ENCODE results near the gene ASTN1. TPM values are rescaled to one million over a fixed set of nuclear protein-coding genes. Genes with fewer than 3 reads are reported as not detected.

ASTN1 gene
- total RNA-seq, 2 experiments from 2014 or later = not detected

- Histone ChIP-seq H2AFZ (ENCODE audit: low read length) (no peak overlapping the region), H3K4me1 (ENCODE audit: insufficient read depth, low read length, poor library complexity, severe bottlenecking) (no peaks in the 10 kb centered on the region), H3K4me3 (ENCODE audit: low read depth, low read length, poor library complexity, severe bottlenecking) (no peak overlapping the region), H3K36me3 (ENCODE audit: insufficient read depth, low read length) (no peaks in the 10 kb centered on the region), H3K79me2 (ENCODE audit: insufficient read depth, low read depth, low read length) (no peaks in the 10 kb centered on the region), H4K20me1 (ENCODE audit: insufficient read depth, low read length) (no peaks in the 10 kb centered on the region), H3K4me2 (ENCODE audit: low read length) (no peak overlapping the region), H3K9me3 (ENCODE audit: low read length) (no peaks in the 10 kb centered on the region), H3K9me2 (ENCODE audit: insufficient read depth, low read length) (no peaks in the 10 kb centered on the region), H3K27ac (ENCODE audit: low read depth, low read length, poor library complexity, severe bottlenecking) (no peak overlapping the region)
- DNase-seq (ENCODE audit: low spot score) = no peak
- ChIA-PET POLR2A (no interaction called here), CTCF (ENCODE audit: unreplicated experiment) (no interaction called here)
- no TSS peak for BruUV-seq (replicated peaks)
- intact Hi-C loops (cut with micrococcal nuclease; ENCODE audit: unreplicated experiment) = no loop called here
- no peak for TF ChIP-seq EZH2phosphoT487 (IDR thresholded peaks at IDR 0.05; ENCODE audit: borderline replicate concordance, low read depth, low read length)
- TF ChIP-seq CTCF (conservative IDR thresholded peaks at IDR 0.05; ENCODE audit: low read length) = no peak
These were observed 153.0 kb downstream of the ASTN1 start for GRCh38 chr1:177011508-177011907.

GRCh38 chr1:177010211-177010825, 154.2 kb downstream of the ASTN1 start:
- DNase-seq (ENCODE audit: low spot score) = no peak
- ChIA-PET CTCF (ENCODE audit: unreplicated experiment) (no interaction called here), POLR2A (interaction anchor here (0.6 kb wide), 1 partner anchor 1234 kb away, joined by 3 read pairs; no protein-coding TSS in a partner anchor)
- Histone ChIP-seq H3K36me3 (ENCODE audit: insufficient read depth, low read length) (no peaks in the 10 kb centered on the region), H3K4me2 (ENCODE audit: low read length) (no peak overlapping the region), H3K9me2 (ENCODE audit: insufficient read depth, low read length) (no peaks in the 10 kb centered on the region), H3K27ac (ENCODE audit: low read depth, low read length, poor library complexity, severe bottlenecking) (no peak overlapping the region), H3K9me3 (ENCODE audit: low read length) (no peaks in the 10 kb centered on the region), H3K4me1 (ENCODE audit: insufficient read depth, low read length, poor library complexity, severe bottlenecking) (no peaks in the 10 kb centered on the region), H2AFZ (ENCODE audit: low read length) (no peak overlapping the region), H3K4me3 (ENCODE audit: low read depth, low read length, poor library complexity, severe bottlenecking) (no peak overlapping the region), H3K79me2 (ENCODE audit: insufficient read depth, low read depth, low read length) (no peaks in the 10 kb centered on the region), H4K20me1 (ENCODE audit: insufficient read depth, low read length) (no peaks in the 10 kb centered on the region)
- TF ChIP-seq CTCF (conservative IDR thresholded peaks at IDR 0.05; ENCODE audit: low read length) = no peak
- no peak for TF ChIP-seq EZH2phosphoT487 (IDR thresholded peaks at IDR 0.05; ENCODE audit: borderline replicate concordance, low read depth, low read length)
- intact Hi-C loops (cut with micrococcal nuclease; ENCODE audit: unreplicated experiment) = no loop called here
- no TSS peak for BruUV-seq (replicated peaks)

- no peaks in the 10 kb centered on the region for H3K9me2 ChIP-seq (ENCODE audit: insufficient read depth, low read length)
- intact Hi-C loops (cut with micrococcal nuclease; ENCODE audit: unreplicated experiment) = no loop called here
- TF ChIP-seq EZH2phosphoT487 (IDR thresholded peaks at IDR 0.05; ENCODE audit: borderline replicate concordance, low read depth, low read length) (no peak), CTCF (conservative IDR thresholded peaks at IDR 0.05; ENCODE audit: low read length) (no peak)
- no TSS peak for BruUV-seq (replicated peaks)
- no peaks in the 10 kb centered on the region for H4K20me1 ChIP-seq (ENCODE audit: insufficient read depth, low read length)
- no peaks in the 10 kb centered on the region for H3K4me1 ChIP-seq (ENCODE audit: insufficient read depth, low read length, poor library complexity, severe bottlenecking)
- H2AFZ ChIP-seq (ENCODE audit: low read length) = no peak overlapping the region
- H3K9me3 ChIP-seq (ENCODE audit: low read length) = no peaks in the 10 kb centered on the region
- no peak for DNase-seq (ENCODE audit: low spot score)
- ChIA-PET CTCF (ENCODE audit: unreplicated experiment) (no interaction called here), POLR2A (interaction anchor here (0.5 kb wide), 1 partner anchor 429 kb away, joined by 3 read pairs; no protein-coding TSS in a partner anchor)
- H3K36me3 ChIP-seq (ENCODE audit: insufficient read depth, low read length) = no peaks in the 10 kb centered on the region
- H3K4me3 ChIP-seq (ENCODE audit: low read depth, low read length, poor library complexity, severe bottlenecking) = no peak overlapping the region
- no peak overlapping the region for H3K27ac ChIP-seq (ENCODE audit: low read depth, low read length, poor library complexity, severe bottlenecking)
- no peak overlapping the region for H3K4me2 ChIP-seq (ENCODE audit: low read length)
- no peaks in the 10 kb centered on the region for H3K79me2 ChIP-seq (ENCODE audit: insufficient read depth, low read depth, low read length)
These were observed 155.9 kb downstream of the ASTN1 start for GRCh38 chr1:177008653-177009052.

Measured in OCI-LY7 (cell line).